Ovary (tissue), 3 donors: ENCODE measurements around the gene SREBF1.

Source experiments
- POLR2A ChIP-seq: fragments of 450-650 bp; IDR thresholded peaks from one replicate; pipeline ENCODE4 v1.6.1; 2017; ENCODE audit warnings: antibody characterized with exemption, mild to moderate bottlenecking, moderate library complexity
- TF ChIP-seq, protein P1 (sequence below), 3 donors: fragments of 450-650 bp in 2 of 3; fragments of 200-600 bp in 1 of 3; IDR thresholded peaks; one replicate each; pipeline versions ENCODE4 v1.5.1 to v1.8.0; 2016 to 2022; ENCODE audit warnings: antibody characterized with exemption in 3 of 3, mild to moderate bottlenecking in 1 of 3
- donor health status: DM: no; HTN: no; CAD: no.

DNA sequence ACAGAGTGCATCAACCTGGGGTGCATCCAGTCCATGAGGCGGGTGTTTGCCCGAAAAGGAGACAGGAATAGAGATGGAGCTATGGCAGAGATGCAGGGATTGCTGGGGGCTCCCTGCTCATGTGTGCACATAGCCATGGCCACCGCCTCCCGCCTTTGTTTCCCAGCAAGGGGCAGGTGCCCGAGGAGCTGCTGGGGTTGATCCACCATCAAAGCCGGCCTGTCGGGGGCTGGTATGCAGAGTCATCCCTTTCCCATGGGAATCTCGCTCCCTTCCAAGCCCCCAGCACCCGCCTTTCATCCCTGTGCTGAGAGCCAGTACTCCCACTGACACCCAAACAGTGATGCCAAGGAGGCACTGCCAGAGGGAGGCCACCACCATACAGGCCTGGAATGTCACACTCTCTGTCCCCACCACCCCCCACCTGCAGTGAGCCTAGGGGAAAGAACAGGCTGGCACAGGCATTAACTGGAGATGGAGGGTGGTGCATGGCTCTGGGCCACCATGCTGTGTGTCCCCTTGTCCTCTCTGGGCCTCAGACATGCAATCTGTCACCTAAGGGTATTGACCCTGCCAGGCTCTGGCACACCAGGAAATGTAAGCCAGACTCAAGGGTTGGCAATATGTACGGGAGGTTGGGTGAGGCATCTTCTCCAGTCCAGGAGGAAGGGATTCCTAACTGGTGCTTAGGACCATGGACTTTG lies 65.1 kb downstream of the SREBF1 start:
- no peak for TF ChIP-seq POLR2A
- TF ChIP-seq, protein P1, sequence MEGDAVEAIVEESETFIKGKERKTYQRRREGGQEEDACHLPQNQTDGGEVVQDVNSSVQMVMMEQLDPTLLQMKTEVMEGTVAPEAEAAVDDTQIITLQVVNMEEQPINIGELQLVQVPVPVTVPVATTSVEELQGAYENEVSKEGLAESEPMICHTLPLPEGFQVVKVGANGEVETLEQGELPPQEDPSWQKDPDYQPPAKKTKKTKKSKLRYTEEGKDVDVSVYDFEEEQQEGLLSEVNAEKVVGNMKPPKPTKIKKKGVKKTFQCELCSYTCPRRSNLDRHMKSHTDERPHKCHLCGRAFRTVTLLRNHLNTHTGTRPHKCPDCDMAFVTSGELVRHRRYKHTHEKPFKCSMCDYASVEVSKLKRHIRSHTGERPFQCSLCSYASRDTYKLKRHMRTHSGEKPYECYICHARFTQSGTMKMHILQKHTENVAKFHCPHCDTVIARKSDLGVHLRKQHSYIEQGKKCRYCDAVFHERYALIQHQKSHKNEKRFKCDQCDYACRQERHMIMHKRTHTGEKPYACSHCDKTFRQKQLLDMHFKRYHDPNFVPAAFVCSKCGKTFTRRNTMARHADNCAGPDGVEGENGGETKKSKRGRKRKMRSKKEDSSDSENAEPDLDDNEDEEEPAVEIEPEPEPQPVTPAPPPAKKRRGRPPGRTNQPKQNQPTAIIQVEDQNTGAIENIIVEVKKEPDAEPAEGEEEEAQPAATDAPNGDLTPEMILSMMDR (IDR thresholded peaks at IDR 0.05): no peak
